Testis (tissue), 3 donors: ENCODE data around the gene TEX52. TPM values are rescaled to one million over a fixed set of nuclear protein-coding genes. Genes with fewer than 3 reads are reported as not detected.

Experiments
- DNase-seq: peaks from one replicate; pipeline ENCODE4 v3.0.0-alpha.2; 2019
- H3K27ac ChIP-seq, 2 donors: fragments of 200-600 bp; sonication (generic); one replicate each; pipeline ENCODE4 v1.5.1; 2019
- H3K27me3 ChIP-seq: fragments of 200-600 bp; sonication (generic); one replicate; pipeline ENCODE4 v1.5.1; 2019
- H3K36me3 ChIP-seq: fragments of 200-600 bp; sonication (generic); one replicate; pipeline ENCODE4 v1.5.1; 2017; ENCODE audit warnings: low read depth; ENCODE audit errors: missing control alignments
- H3K4me1 ChIP-seq: fragments of 200-600 bp; sonication (generic); one replicate; pipeline ENCODE4 v1.5.1; 2019
- H3K4me3 ChIP-seq, 2 donors: fragments of 200-600 bp; sonication (generic); one replicate each; pipeline ENCODE4 v1.5.1; 2017 to 2019
- H3K9me3 ChIP-seq: fragments of 200-600 bp; sonication (generic); one replicate; pipeline ENCODE4 v1.5.1; 2017
- POLR2A ChIP-seq: fragments of 450-650 bp; IDR thresholded peaks from one replicate; pipeline ENCODE4 v1.6.1; 2017; ENCODE audit warnings: antibody characterized with exemption, mild to moderate bottlenecking, moderate library complexity
- WGBS, 2 donors: methylation state at CpG; one replicate each; pipeline ENCODE4 v1.1.5; 2018; 5-methylcytosine and 5-hydroxymethylcytosine counted together
- intact Hi-C: fragments of 100-400 bp; cut with DNase I; formaldehyde crosslinking; loops from one replicate; pipeline ENCODE4 v1.15.1; 2023; ENCODE audit warnings: low total_unique reads
- polyA plus RNA-seq: library from polyadenylated mRNA; stranded (reverse); fragments of 350-450 nt; fragmentation: Illumina TruSeq; extraction: RNeasy Lipid Tissue Mini Kit (QIAGEN cat#74804); gene quantifications from one replicate; pipeline ENCODE4 v1.2.3, GENCODE V29; 2014; ENCODE audit warnings: low read depth, low replicate concordance; ENCODE audit not compliant: insufficient read depth
- total RNA-seq, 2 donors: library from RNA; depleted of rRNA; stranded (reverse); fragments of >200 nt; gene quantifications; one replicate each; pipeline ENCODE4 v1.2.3, GENCODE V29; 2016
- TF ChIP-seq, protein P1 (sequence below), 3 experiments: fragments of 450-650 bp in 2 of 3; fragments of 200-600 bp in 1 of 3; sonication (generic) in 1 of 3; IDR thresholded peaks; one replicate each; pipeline ENCODE4 v1.5.1; 2016 to 2019; ENCODE audit warnings: antibody characterized with exemption in 3 of 3, mild to moderate bottlenecking in 2 of 3, moderate library complexity in 1 of 3

The TEX52 gene
- total and polyA plus RNA-seq, 3 donors from 2014 or later: 0.81 to 11.4 (median 4.7) TPM

DNA sequence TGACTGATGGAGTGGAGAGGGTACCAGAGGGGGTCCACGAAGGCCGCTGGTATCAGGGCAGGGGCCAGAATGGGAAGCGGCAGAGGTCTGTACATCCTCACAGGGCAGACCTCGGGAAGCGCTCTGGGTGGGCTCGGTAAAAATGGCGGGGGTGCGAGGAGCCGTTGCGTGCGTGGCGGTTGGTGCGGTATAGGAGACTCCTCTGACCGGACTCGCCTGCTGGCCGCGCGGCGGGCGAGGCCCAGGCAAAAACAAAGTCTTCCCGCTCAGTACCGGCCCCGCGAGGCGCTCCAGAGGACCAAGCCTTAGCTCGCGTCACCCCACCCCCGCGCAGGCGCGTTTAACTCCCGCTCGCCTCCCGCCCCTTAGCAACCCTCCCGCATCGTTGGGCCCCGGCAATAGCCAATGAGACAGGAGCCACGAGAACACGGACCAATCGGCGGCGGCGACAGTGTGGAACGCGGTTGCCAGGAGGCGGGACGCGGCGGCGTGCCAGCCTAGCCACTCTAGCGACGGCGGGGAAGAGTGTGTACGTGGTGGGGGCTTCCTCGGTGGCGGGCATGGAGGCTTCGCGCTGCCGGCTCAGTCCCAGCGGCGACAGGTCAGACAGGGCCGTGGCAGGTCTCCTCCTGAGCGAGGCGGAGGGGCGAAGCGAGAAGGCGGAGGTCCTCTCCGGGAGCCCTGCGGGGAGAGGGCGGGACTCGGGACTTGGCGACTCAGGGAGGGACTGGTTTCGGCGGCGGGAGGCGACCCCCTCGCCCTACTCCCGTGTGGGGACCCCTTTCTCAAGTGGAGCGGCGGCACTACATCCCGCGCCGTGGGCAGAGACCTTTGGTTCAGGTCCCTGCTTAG, 33.8 kb upstream of the TEX52 start, which contains the start of gene TULP3:
Gene TULP3 (plus strand): TSS at position 504 of the 852 bp plus-strand sequence. CDS start 57 bp downstream, at position 561.
- intact Hi-C loops: no loop called here
- no peaks in the 10 kb centered on the region for H3K4me1 ChIP-seq
- TF ChIP-seq, protein P1, sequence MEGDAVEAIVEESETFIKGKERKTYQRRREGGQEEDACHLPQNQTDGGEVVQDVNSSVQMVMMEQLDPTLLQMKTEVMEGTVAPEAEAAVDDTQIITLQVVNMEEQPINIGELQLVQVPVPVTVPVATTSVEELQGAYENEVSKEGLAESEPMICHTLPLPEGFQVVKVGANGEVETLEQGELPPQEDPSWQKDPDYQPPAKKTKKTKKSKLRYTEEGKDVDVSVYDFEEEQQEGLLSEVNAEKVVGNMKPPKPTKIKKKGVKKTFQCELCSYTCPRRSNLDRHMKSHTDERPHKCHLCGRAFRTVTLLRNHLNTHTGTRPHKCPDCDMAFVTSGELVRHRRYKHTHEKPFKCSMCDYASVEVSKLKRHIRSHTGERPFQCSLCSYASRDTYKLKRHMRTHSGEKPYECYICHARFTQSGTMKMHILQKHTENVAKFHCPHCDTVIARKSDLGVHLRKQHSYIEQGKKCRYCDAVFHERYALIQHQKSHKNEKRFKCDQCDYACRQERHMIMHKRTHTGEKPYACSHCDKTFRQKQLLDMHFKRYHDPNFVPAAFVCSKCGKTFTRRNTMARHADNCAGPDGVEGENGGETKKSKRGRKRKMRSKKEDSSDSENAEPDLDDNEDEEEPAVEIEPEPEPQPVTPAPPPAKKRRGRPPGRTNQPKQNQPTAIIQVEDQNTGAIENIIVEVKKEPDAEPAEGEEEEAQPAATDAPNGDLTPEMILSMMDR (IDR thresholded peaks at IDR 0.05): peak in 2 of 3 experiments; percentile 8 to 25
- peak; percentile 51 for TF ChIP-seq POLR2A
- peak within 1 kb of the TSS; percentile 92 to 93 for H3K27ac ChIP-seq
- DNase-seq: peak; percentile 99
- no peaks in the 10 kb centered on the region for H3K9me3 ChIP-seq
- 1 to 3% methylated on average over 7 to 66 of the region's 83 CpGs for WGBS, 2 donors
- peak within 1 kb of the TSS; percentile 89 to 97 for H3K4me3 ChIP-seq
- H3K36me3 ChIP-seq: no peaks in the 10 kb centered on the region
- no peaks in the 10 kb centered on the region for H3K27me3 ChIP-seq

- peak overlapping the region; percentile 23 to 93 for H3K27ac ChIP-seq
- intact Hi-C loops: no loop called here
- TF ChIP-seq POLR2A: no peak
- TF ChIP-seq, protein P1 (IDR thresholded peaks at IDR 0.05): no peak
- H3K36me3 ChIP-seq: no peaks in the 10 kb centered on the region
- peak overlapping the region; percentile 89 to 97 for H3K4me3 ChIP-seq
- H3K27me3 ChIP-seq: no peaks in the 10 kb centered on the region
- H3K4me1 ChIP-seq: no peaks in the 10 kb centered on the region
- no peak for DNase-seq
- H3K9me3 ChIP-seq: no peaks in the 10 kb centered on the region
- 41 to 53% methylated on average over 10 of the region's 10 CpGs for WGBS, 2 donors
Measured at GRCh38 chr12:2890001-2890387, 33.2 kb upstream of the TEX52 start.

DNA sequence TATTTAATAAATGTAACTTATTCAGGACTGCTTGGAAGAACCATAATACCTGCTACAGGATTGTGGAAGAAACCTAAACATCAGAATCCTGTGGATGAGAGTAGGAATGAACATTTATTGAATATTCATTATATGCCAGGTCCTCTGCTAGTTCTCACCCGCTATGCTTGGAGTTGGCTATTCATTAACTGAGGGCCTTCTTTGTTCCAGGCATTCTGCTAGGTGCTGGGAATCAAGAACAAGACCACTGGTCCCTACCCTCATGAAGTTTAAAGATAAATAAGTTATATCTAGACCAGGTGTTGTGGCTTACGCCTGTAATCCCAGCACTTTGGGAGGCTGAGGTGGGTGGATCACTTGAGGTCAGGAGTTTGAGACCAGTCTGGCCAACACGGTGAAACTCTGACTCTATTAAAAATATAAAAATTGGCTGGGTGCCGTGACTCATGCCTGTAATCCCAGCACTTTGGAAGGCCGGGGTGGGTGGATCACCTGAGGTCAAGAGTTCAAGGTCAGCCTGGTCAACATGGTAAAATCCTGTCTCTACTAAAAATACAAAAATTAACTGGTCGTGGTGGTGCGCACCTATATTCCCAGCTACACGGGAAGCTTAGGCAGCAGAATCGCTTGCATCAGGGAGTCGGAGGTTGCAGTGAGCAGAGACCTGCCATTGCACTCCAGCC, 30.1 kb upstream of the TEX52 start:
- 78 to 81% methylated on average over 10 of the region's 10 CpGs for WGBS, 2 donors
- H3K4me3 ChIP-seq: no peak overlapping the region
- no peak for DNase-seq
- H3K27me3 ChIP-seq: no peaks in the 10 kb centered on the region
- H3K36me3 ChIP-seq: no peaks in the 10 kb centered on the region
- H3K4me1 ChIP-seq: no peaks in the 10 kb centered on the region
- H3K27ac ChIP-seq: no peak overlapping the region
- TF ChIP-seq, protein P1 (IDR thresholded peaks at IDR 0.05): no peak
- TF ChIP-seq POLR2A: no peak
- intact Hi-C loops: no loop called here
- H3K9me3 ChIP-seq: no peaks in the 10 kb centered on the region

DNA sequence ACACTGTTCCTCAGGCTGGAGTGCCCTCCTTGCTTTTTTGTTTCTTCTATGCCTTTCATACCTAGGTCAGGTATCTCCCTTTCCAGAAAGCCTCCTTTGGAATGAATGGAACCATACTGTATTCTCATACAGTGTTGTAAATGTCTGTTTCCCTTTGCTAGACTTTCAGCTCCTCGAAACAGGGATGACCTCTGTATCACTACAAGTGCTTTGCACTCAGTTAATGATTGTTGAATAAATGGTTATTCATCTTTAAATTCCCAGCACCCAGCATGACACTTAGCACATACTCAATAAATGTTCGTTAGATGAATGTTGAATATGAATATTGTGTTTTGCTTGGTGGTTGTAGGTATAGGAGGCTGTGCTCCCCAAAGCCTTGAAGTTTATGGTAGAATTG, 28.0 kb upstream of the TEX52 start:
- no peaks in the 10 kb centered on the region for H3K27me3 ChIP-seq
- no peak overlapping the region for H3K27ac ChIP-seq
- no peaks in the 10 kb centered on the region for H3K4me1 ChIP-seq
- no peaks in the 10 kb centered on the region for H3K9me3 ChIP-seq
- no peaks in the 10 kb centered on the region for H3K36me3 ChIP-seq
- DNase-seq: no peak
- intact Hi-C loops: no loop called here
- no peak overlapping the region for H3K4me3 ChIP-seq
- TF ChIP-seq, protein P1 (IDR thresholded peaks at IDR 0.05): no peak
- no peak for TF ChIP-seq POLR2A
- WGBS, 2 donors: 89 to 92% methylated on average over 2 of the region's 2 CpGs
